Glutamatergic neuron (in vitro differentiated cells): ENCODE data around the gene STAP2. TPM values are rescaled to one million over a fixed set of nuclear protein-coding genes. Genes with fewer than 3 reads are reported as not detected.
A peak's percentile ranks its signal among the peaks of the same experiment; 100 is the strongest.
"Not testable (repeated sequence)": the region's sequence is repeated elsewhere in the genome, so short reads cannot be mapped to it uniquely, and the experiment has no call there.

ENCODE experiments used
- DNase-seq: peaks from one replicate; pipeline ENCODE4 v3.0.0; 2022
- H3K27ac Mint-ChIP-seq: one replicate; pipeline ENCODE4 v1.8.0; 2020; ENCODE audit warnings: mild to moderate bottlenecking, mixed read lengths, inconsistent platforms; ENCODE audit not compliant: unreplicated experiment
- H3K27me3 Mint-ChIP-seq: one replicate; pipeline ENCODE4 v1.8.0; 2020; ENCODE audit warnings: mild to moderate bottlenecking, moderate library complexity, mixed read lengths, inconsistent platforms; ENCODE audit not compliant: unreplicated experiment
- H3K36me3 Mint-ChIP-seq: one replicate; pipeline ENCODE4 v1.8.0; 2020; ENCODE audit warnings: mild to moderate bottlenecking, mixed read lengths, inconsistent platforms; ENCODE audit not compliant: unreplicated experiment
- H3K4me1 Mint-ChIP-seq: one replicate; pipeline ENCODE4 v1.8.0; 2020; ENCODE audit warnings: mild to moderate bottlenecking, low read depth, mixed read lengths, inconsistent platforms; ENCODE audit not compliant: unreplicated experiment
- H3K4me3 Mint-ChIP-seq: one replicate; pipeline ENCODE4 v1.8.0; 2020; ENCODE audit warnings: mild to moderate bottlenecking, mixed read lengths, inconsistent platforms; ENCODE audit not compliant: unreplicated experiment
- H3K9me3 Mint-ChIP-seq: one replicate; pipeline ENCODE4 v1.8.0; 2020; ENCODE audit warnings: mild to moderate bottlenecking, moderate library complexity, mixed read lengths, inconsistent platforms; ENCODE audit not compliant: unreplicated experiment
- total RNA-seq: library from RNA; stranded (reverse); fragmentation: NEBNext Ultra II Directional; extraction: Animal tissue kit (Norgen Biotek cat#: 25700); gene quantifications from one replicate; pipeline ENCODE4 v1.2.1, GENCODE V29; 2021; ENCODE audit not compliant: unreplicated experiment
- TF ChIP-seq, protein P1 (sequence below): fragments of 200-600 bp; sonication (generic); IDR thresholded peaks from one replicate; pipeline ENCODE4 v1.5.0; 2021; ENCODE audit not compliant: partially characterized antibody, unreplicated experiment

The STAP2 gene
- total RNA-seq, 1 donor from 2014 or later: 18.1 TPM

DNA sequence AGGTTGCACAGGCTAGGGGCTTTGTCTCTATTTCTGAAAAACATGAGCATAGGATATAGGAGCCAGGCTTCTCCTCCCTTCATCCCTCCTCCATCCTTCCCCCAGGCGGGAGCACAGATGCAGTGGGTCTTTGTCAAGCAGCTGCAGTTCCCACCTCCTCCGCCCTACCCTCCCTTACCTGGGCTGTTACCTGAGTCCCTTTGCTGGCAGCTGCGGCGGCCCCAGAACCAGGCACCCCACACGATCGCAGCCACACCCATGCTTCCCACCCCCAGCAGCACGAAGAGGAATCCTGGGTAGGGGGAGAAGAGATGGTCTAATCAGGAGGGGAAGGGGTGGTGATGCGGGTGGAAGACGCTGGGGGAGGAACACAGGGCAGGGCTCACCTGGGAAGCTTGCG lies 44.2 kb downstream of the STAP2 start:
- H3K36me3 Mint-ChIP-seq: no peaks in the 10 kb centered on the region
- H3K9me3 Mint-ChIP-seq: peaks cover 2% of the 10 kb centered on the region
- no peak overlapping the region for H3K27ac Mint-ChIP-seq
- TF ChIP-seq, protein P1, sequence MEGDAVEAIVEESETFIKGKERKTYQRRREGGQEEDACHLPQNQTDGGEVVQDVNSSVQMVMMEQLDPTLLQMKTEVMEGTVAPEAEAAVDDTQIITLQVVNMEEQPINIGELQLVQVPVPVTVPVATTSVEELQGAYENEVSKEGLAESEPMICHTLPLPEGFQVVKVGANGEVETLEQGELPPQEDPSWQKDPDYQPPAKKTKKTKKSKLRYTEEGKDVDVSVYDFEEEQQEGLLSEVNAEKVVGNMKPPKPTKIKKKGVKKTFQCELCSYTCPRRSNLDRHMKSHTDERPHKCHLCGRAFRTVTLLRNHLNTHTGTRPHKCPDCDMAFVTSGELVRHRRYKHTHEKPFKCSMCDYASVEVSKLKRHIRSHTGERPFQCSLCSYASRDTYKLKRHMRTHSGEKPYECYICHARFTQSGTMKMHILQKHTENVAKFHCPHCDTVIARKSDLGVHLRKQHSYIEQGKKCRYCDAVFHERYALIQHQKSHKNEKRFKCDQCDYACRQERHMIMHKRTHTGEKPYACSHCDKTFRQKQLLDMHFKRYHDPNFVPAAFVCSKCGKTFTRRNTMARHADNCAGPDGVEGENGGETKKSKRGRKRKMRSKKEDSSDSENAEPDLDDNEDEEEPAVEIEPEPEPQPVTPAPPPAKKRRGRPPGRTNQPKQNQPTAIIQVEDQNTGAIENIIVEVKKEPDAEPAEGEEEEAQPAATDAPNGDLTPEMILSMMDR: no peak
- H3K27me3 Mint-ChIP-seq: peaks cover 2% of the 10 kb centered on the region
- DNase-seq: no peak
- H3K4me1 Mint-ChIP-seq: peaks cover 7% of the 10 kb centered on the region
- no peak overlapping the region for H3K4me3 Mint-ChIP-seq

DNA sequence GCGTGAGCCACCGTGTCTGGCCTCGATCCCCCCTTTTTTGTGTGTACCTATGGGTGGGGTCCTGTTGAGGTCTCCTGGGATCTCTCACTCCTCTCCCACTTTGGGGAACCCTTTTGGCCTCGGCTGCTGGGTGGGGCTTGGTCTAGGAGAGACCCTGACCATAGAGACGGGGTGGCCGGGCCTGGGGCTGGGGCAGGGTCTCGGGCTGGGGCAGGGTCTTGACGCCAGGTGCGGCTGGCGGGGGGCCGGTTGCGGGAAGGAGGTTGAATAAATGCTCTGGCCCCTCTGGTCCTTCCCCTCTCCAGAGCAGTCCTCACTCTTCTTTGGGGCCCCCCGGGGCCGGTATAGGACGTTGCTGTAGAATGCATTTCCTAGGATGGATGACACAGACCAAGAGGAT lies 46.1 kb downstream of the STAP2 start:
- peaks cover 2% of the 10 kb centered on the region for H3K27me3 Mint-ChIP-seq
- DNase-seq: no peak
- no peak overlapping the region for H3K4me3 Mint-ChIP-seq
- peaks cover 7% of the 10 kb centered on the region for H3K4me1 Mint-ChIP-seq
- peaks cover 4% of the 10 kb centered on the region for H3K9me3 Mint-ChIP-seq
- no peaks in the 10 kb centered on the region for H3K36me3 Mint-ChIP-seq
- no peak overlapping the region for H3K27ac Mint-ChIP-seq
- TF ChIP-seq, protein P1: no peak

DNA sequence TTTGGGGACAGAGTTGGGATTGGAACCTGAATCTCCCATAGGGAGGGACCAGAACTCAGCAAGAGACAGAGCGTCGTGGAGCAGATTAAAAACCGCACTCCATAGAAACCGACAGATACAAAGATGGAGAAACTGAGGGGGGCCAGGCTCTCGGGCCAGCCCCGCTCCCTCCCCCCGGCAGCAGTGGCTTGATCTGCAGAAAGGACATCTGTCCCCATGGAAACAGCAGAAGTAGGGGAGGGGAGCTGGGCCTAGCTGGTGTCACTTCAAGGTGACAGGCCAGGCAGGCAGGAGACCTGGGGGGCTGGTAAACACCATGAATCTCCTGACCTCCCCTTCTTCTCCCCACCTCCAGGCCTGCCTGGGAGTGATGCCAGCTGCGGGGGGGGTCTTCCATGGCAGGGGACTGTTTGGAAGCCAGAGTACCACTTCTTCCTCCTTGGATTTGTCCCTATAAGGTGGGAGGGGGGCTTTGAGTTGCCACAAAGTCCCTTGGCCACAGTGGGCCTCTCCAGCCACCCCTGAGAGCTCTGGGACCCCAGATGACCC lies 47.4 kb downstream of the STAP2 start:
- peak overlapping the region; percentile 64 for H3K4me3 Mint-ChIP-seq
- no peak for DNase-seq
- H3K9me3 Mint-ChIP-seq: peaks cover 4% of the 10 kb centered on the region
- peaks cover 5% of the 10 kb centered on the region for H3K4me1 Mint-ChIP-seq
- peaks cover 4% of the 10 kb centered on the region for H3K27me3 Mint-ChIP-seq
- H3K27ac Mint-ChIP-seq: peak overlapping the region; percentile 48
- no peaks in the 10 kb centered on the region for H3K36me3 Mint-ChIP-seq
- TF ChIP-seq, protein P1: no peak

DNA sequence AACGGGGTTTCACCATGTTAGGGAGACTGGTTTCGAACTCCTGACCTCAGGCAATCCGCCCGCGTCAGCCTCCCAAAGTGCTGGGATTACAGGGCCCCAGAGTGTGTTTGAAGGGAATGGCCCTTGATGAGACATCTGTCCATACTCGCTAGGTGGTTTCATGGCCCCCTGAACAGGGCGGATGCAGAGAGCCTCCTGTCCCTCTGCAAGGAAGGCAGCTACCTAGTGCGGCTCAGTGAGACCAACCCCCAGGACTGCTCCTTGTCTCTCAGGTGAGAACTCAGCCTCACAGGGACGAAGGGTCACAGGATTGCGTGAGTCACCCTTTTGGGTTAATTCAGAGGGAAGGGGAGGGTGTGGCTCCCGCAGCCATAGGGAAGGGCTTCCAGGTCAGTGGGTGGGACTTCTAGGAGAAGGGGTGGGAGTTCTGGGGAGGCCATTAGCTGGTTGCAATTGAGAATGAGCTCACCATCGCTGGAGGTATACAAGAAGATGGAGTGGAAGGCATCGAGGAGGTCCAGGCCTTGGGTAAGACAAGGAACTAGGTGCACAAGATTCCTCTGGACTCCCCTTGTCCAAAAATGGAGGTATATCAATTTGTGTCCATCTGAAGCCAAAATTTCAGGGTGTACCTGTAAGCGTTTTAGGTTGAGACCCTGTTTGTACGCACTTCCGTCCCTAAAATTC lies 50.4 kb downstream of the STAP2 start:
- Mint-ChIP-seq H3K9me3 (peaks cover 4% of the 10 kb centered on the region), H3K4me1 (peaks cover 4% of the 10 kb centered on the region), H3K27ac (no peak overlapping the region), H3K36me3 (no peaks in the 10 kb centered on the region), H3K4me3 (no peak overlapping the region), H3K27me3 (peaks cover 4% of the 10 kb centered on the region)
- no peak for DNase-seq
- TF ChIP-seq, protein P1: no peak

DNA sequence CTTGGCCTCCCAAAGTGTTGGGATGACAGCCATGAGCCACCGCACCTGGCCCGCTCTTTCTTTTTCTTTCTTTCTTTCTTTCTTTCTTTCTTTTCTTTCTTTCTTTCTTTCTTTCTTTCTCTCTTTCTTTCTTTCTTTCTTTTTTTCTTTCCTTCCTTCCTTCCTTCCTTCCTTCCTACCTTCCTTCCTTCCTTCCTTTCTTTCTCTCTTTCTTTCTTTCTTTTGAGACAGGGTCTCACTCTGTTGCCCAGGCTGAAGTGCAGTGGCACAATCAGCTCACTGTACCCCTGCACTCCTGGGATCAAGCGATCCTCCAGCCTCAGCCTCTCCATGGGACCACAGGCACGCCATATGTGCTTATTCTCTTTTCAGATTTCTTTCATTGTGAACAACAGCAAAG lies 52.5 kb downstream of the STAP2 start:
- not testable (repeated sequence) for H3K9me3 Mint-ChIP-seq, H3K4me3 Mint-ChIP-seq, DNase-seq, H3K27ac Mint-ChIP-seq, H3K27me3 Mint-ChIP-seq, H3K36me3 Mint-ChIP-seq, H3K4me1 Mint-ChIP-seq
